Measurements from ENCODE around the gene EXOC4. TPM values are rescaled to one million over a fixed set of nuclear protein-coding genes. Genes with fewer than 3 reads are reported as not detected.

Gene EXOC4
- total and polyA plus RNA-seq, 2 experiments from 2014 or later, result 23.9 to 51.7 TPM

GRCh38 chr7:134108802-134109201 lies 855.9 kb downstream of the EXOC4 start:
- H3K27me3 ChIP-seq (replicated peaks; ENCODE audit: insufficient read depth), result no peaks in the 10 kb centered on the region

GRCh38 chr7:134113655-134114054 lies 860.8 kb downstream of the EXOC4 start:
- H3K27ac ChIP-seq, result no peak overlapping the region
- no peaks in the 10 kb centered on the region for H3K36me3 ChIP-seq (ENCODE audit: low read depth)
- no peak for TF ChIP-seq EZH2 (IDR thresholded peaks at IDR 0.05; ENCODE audit: insufficient read depth, poor library complexity, severe bottlenecking)
- no peak for TF ChIP-seq EZH2phosphoT487 (IDR thresholded peaks at IDR 0.05; ENCODE audit: insufficient read depth, low read depth)
- no peaks in the 10 kb centered on the region for H3K9me3 ChIP-seq (ENCODE audit: low read depth)
- no peak overlapping the region for H2AFZ ChIP-seq
- H3K4me1 ChIP-seq (ENCODE audit: insufficient read depth), result no peaks in the 10 kb centered on the region
- no peaks in the 10 kb centered on the region for H4K20me1 ChIP-seq (ENCODE audit: insufficient read depth)
- H3K27me3 ChIP-seq (replicated peaks; ENCODE audit: insufficient read depth), result no peaks in the 10 kb centered on the region
- no peaks in the 10 kb centered on the region for H3F3A ChIP-seq (ENCODE audit: insufficient read depth)
- H3K4me2 ChIP-seq (ENCODE audit: unreplicated experiment), result no peak overlapping the region
- no peak for DNase-seq
- H3K9me2 ChIP-seq (ENCODE audit: insufficient read depth), result no peaks in the 10 kb centered on the region
- in situ Hi-C loops (cut with MboI), result no loop called here
- H3K9ac ChIP-seq, result no peak overlapping the region
- H3K4me3 ChIP-seq, result no peak overlapping the region
- H3K79me2 ChIP-seq (ENCODE audit: insufficient read depth), result no peaks in the 10 kb centered on the region

More at GRCh38 chr7:134108802-134109201, 855.9 kb downstream of the EXOC4 start:
- Histone ChIP-seq H4K20me1 (ENCODE audit: insufficient read depth) (no peaks in the 10 kb centered on the region), H3K4me3 (no peak overlapping the region), H3K9me3 (ENCODE audit: low read depth) (no peaks in the 10 kb centered on the region), H3K9me2 (ENCODE audit: insufficient read depth) (no peaks in the 10 kb centered on the region), H3K79me2 (ENCODE audit: insufficient read depth) (no peaks in the 10 kb centered on the region), H3K4me1 (ENCODE audit: insufficient read depth) (no peaks in the 10 kb centered on the region), H3F3A (ENCODE audit: insufficient read depth) (no peaks in the 10 kb centered on the region), H3K4me2 (ENCODE audit: unreplicated experiment) (no peak overlapping the region), H3K36me3 (ENCODE audit: low read depth) (no peaks in the 10 kb centered on the region), H3K9ac (no peak overlapping the region), H2AFZ (no peak overlapping the region), H3K27ac (no peak overlapping the region)
- in situ Hi-C loops (cut with MboI), result no loop called here
- no peak for DNase-seq
- WGBS, 2 experiments (ENCODE audit: low coverage in 1 of 2, low lambda C conversion rate in 2 of 2, missing lambda C conversion rate in 2 of 2), result 85 to 92% methylated on average over 2 of the region's 2 CpGs
- TF ChIP-seq EZH2phosphoT487 (IDR thresholded peaks at IDR 0.05; ENCODE audit: insufficient read depth, low read depth) (no peak), EZH2 (IDR thresholded peaks at IDR 0.05; ENCODE audit: insufficient read depth, poor library complexity, severe bottlenecking) (no peak)

GRCh38 chr7:134114992-134115391 lies 862.1 kb downstream of the EXOC4 start:
- DNase-seq, result no peak
- no peaks in the 10 kb centered on the region for H3K27me3 ChIP-seq (replicated peaks; ENCODE audit: insufficient read depth)

More at GRCh38 chr7:134114992-134115391, 862.1 kb downstream of the EXOC4 start:
- TF ChIP-seq EZH2 (IDR thresholded peaks at IDR 0.05; ENCODE audit: insufficient read depth, poor library complexity, severe bottlenecking), result no peak
- no peak for TF ChIP-seq EZH2phosphoT487 (IDR thresholded peaks at IDR 0.05; ENCODE audit: insufficient read depth, low read depth)
- no peak overlapping the region for H2AFZ ChIP-seq
- no peaks in the 10 kb centered on the region for H4K20me1 ChIP-seq (ENCODE audit: insufficient read depth)
- H3K79me2 ChIP-seq (ENCODE audit: insufficient read depth), result no peaks in the 10 kb centered on the region
- in situ Hi-C loops (cut with MboI), result no loop called here
- no peak overlapping the region for H3K27ac ChIP-seq
- 65 to 75% methylated on average over 4 of the region's 4 CpGs for WGBS, 2 experiments (ENCODE audit: low coverage in 1 of 2, low lambda C conversion rate in 2 of 2, missing lambda C conversion rate in 2 of 2)
- H3K4me2 ChIP-seq (ENCODE audit: unreplicated experiment), result no peak overlapping the region
- H3K9me2 ChIP-seq (ENCODE audit: insufficient read depth), result no peaks in the 10 kb centered on the region
- H3K4me3 ChIP-seq, result no peak overlapping the region
- no peaks in the 10 kb centered on the region for H3F3A ChIP-seq (ENCODE audit: insufficient read depth)
- no peak overlapping the region for H3K9ac ChIP-seq
- no peaks in the 10 kb centered on the region for H3K4me1 ChIP-seq (ENCODE audit: insufficient read depth)
- H3K36me3 ChIP-seq (ENCODE audit: low read depth), result no peaks in the 10 kb centered on the region
- no peaks in the 10 kb centered on the region for H3K9me3 ChIP-seq (ENCODE audit: low read depth)

Small RNAs within 50 kb of the gene (microRNA-seq; reads per million reads assigned to microRNA genes)
- gene MIR6133 (ENCODE audit: borderline number of aligned reads), result not detected

Small RNAs within 50 kb of the gene (small RNA-seq; reads per million reads assigned to genes)
- not detected for gene MIR6133 (ENCODE audit: low read depth, low replicate concordance)

Other genes starting within 250 kb of the EXOC4 start
- gene CHCHD3, start 171.0 kb upstream of the EXOC4 start, total RNA-seq (2014; rRNA removed; shearing (Covaris generic)), result 43.7 and 44.3 TPM in 2 replicates
- 65.8 and 66.1 TPM in 2 replicates for gene CHCHD3, start 171.0 kb upstream of the EXOC4 start, polyA plus RNA-seq (2016; fragmentation: Nextera tagmentation; extraction: Ambion mirVana)